ENCODE measurements around the gene BFSP1. TPM values are rescaled to one million over a fixed set of nuclear protein-coding genes. Genes with fewer than 3 reads are reported as not detected.

Gene BFSP1
- total RNA-seq, 4 donors from 2014 or later: 0.75 to 1.00 (median 0.82) TPM; not detected in 1

GRCh38 chr20:17545127-17545526 lies 13.9 kb upstream of the BFSP1 start:
- Histone ChIP-seq H3K4me3 (no peak overlapping the region), H3K27ac (peak overlapping the region in 2 of 4 donors; percentile 69 to 79), H3K27me3 (no peaks in the 10 kb centered on the region), H3K9me3 (no peaks in the 10 kb centered on the region), H3K4me1 (peaks cover 0 to 12% (median 7%) of the 10 kb centered on the region in 4 donors), H3K36me3 (no peaks in the 10 kb centered on the region)
- no peak for TF ChIP-seq CTCF (IDR thresholded peaks at IDR 0.05)
- TF ChIP-seq POLR2AphosphoS5 (IDR thresholded peaks at IDR 0.05): no peak
- TF ChIP-seq EP300 (IDR thresholded peaks at IDR 0.05; ENCODE audit: low read depth): no peak
- TF ChIP-seq POLR2A (IDR thresholded peaks at IDR 0.05): no peak
- DNase-seq: no peak
- 73 to 81% methylated on average over 4 of the region's 4 CpGs for WGBS, 2 donors (ENCODE audit: low coverage in 1 of 2)
- in situ Hi-C loops (cut with MboI; ENCODE audit: low pct_ligation_motif_present in 1 of 4, low pct_unique_long_range_greater_than_20kb in 1 of 4, low sequenced_read_pairs in 3 of 4): loop anchor here in 2 of 4 donors (25.0 kb wide), 2 partner anchors 92 to 342 kb away; no protein-coding TSS in a partner anchor
- intact Hi-C loops (cut with DNase I; ENCODE audit: low total_unique reads): no loop called here

- Histone ChIP-seq H3K9me3 (no peaks in the 10 kb centered on the region), H3K36me3 (no peaks in the 10 kb centered on the region), H3K4me3 (no peak overlapping the region), H3K27ac (peak overlapping the region; percentile 63 to 79 (median 69)), H3K4me1 (peaks cover 0 to 12% (median 7%) of the 10 kb centered on the region in 4 donors), H3K27me3 (no peaks in the 10 kb centered on the region)
- intact Hi-C loops (cut with DNase I; ENCODE audit: low total_unique reads): no loop called here
- WGBS, 2 donors (ENCODE audit: low coverage in 1 of 2): 56 to 61% methylated on average over 5 of the region's 5 CpGs
- TF ChIP-seq EP300 (IDR thresholded peaks at IDR 0.05; ENCODE audit: low read depth) (no peak), CTCF (IDR thresholded peaks at IDR 0.05) (no peak), POLR2A (IDR thresholded peaks at IDR 0.05) (no peak), POLR2AphosphoS5 (IDR thresholded peaks at IDR 0.05) (no peak)
- in situ Hi-C loops (cut with MboI; ENCODE audit: low pct_ligation_motif_present in 1 of 4, low pct_unique_long_range_greater_than_20kb in 1 of 4, low sequenced_read_pairs in 3 of 4): loop anchor here in 2 of 4 donors (25.0 kb wide), 2 partner anchors 94 to 344 kb away; no protein-coding TSS in a partner anchor
- no peak for DNase-seq
Measured at GRCh38 chr20:17543531-17544131, 12.5 kb upstream of the BFSP1 start.

- Histone ChIP-seq H3K36me3 (no peaks in the 10 kb centered on the region), H3K4me1 (peaks cover 0 to 12% (median 7%) of the 10 kb centered on the region in 4 donors), H3K27me3 (no peaks in the 10 kb centered on the region), H3K27ac (peak overlapping the region; percentile 63 to 79 (median 69)), H3K4me3 (no peak overlapping the region), H3K9me3 (no peaks in the 10 kb centered on the region)
- no peak for TF ChIP-seq POLR2AphosphoS5 (IDR thresholded peaks at IDR 0.05)
- no peak for TF ChIP-seq POLR2A (IDR thresholded peaks at IDR 0.05)
- no peak for TF ChIP-seq CTCF (IDR thresholded peaks at IDR 0.05)
- TF ChIP-seq EP300 (IDR thresholded peaks at IDR 0.05; ENCODE audit: low read depth): no peak
- no peak for DNase-seq
- 64 to 67% methylated on average over 4 of the region's 4 CpGs for WGBS, 2 donors (ENCODE audit: low coverage in 1 of 2)
- in situ Hi-C loops (cut with MboI; ENCODE audit: low pct_ligation_motif_present in 1 of 4, low pct_unique_long_range_greater_than_20kb in 1 of 4, low sequenced_read_pairs in 3 of 4): loop anchor here in 2 of 4 donors (25.0 kb wide), 2 partner anchors 94 to 344 kb away; no protein-coding TSS in a partner anchor
- intact Hi-C loops (cut with DNase I; ENCODE audit: low total_unique reads): no loop called here
Measured at GRCh38 chr20:17542993-17543412, 11.8 kb upstream of the BFSP1 start.

- 89 to 100% methylated on average over 1 of the region's 1 CpG for WGBS, 2 donors (ENCODE audit: low coverage in 1 of 2)
- no peak overlapping the region for H3K4me3 ChIP-seq
- no peaks in the 10 kb centered on the region for H3K27me3 ChIP-seq
- in situ Hi-C loops (cut with MboI; ENCODE audit: low pct_ligation_motif_present in 1 of 4, low pct_unique_long_range_greater_than_20kb in 1 of 4, low sequenced_read_pairs in 3 of 4) (loop anchor here in 2 of 4 donors (25.0 kb wide), 2 partner anchors 95 to 345 kb away; no protein-coding TSS in a partner anchor), intact Hi-C loops (cut with DNase I; ENCODE audit: low total_unique reads) (no loop called here)
- no peaks in the 10 kb centered on the region for H3K36me3 ChIP-seq
- TF ChIP-seq POLR2AphosphoS5 (IDR thresholded peaks at IDR 0.05): no peak
- no peak for TF ChIP-seq CTCF (IDR thresholded peaks at IDR 0.05)
- TF ChIP-seq POLR2A (IDR thresholded peaks at IDR 0.05): no peak
- TF ChIP-seq EP300 (IDR thresholded peaks at IDR 0.05; ENCODE audit: low read depth): no peak
- H3K9me3 ChIP-seq: no peaks in the 10 kb centered on the region
- DNase-seq: no peak
- peak overlapping the region; percentile 63 to 79 (median 69) for H3K27ac ChIP-seq
- H3K4me1 ChIP-seq: peaks cover 0 to 12% (median 7%) of the 10 kb centered on the region in 4 donors
Measured at GRCh38 chr20:17542481-17542880, 11.3 kb upstream of the BFSP1 start.
